ENCODE measurements around the gene DPYSL4. TPM values are rescaled to one million over a fixed set of nuclear protein-coding genes. Genes with fewer than 3 reads are reported as not detected.

Gene DPYSL4
- total and polyA plus RNA-seq, 2 experiments from 2014 or later, result 10.6 to 23.9 TPM

GRCh38 chr10:132170561-132171361 is 16.0 kb upstream of the DPYSL4 start:
- Mint-ChIP-seq H3K27ac (no peak overlapping the region), H3K36me3 (ENCODE audit: low read depth) (peaks cover 5% of the 10 kb centered on the region), H3K4me3 (no peak overlapping the region), H3K27me3 (ENCODE audit: insufficient read depth, low read depth, poor library complexity) (peaks cover 19% of the 10 kb centered on the region), H3K4me1 (peaks cover 6% of the 10 kb centered on the region), H3K9me3 (peaks cover 31% of the 10 kb centered on the region)
- Histone ChIP-seq H2AFZ (no peak overlapping the region), H3K79me2 (replicated peaks; ENCODE audit: insufficient read depth) (no peaks in the 10 kb centered on the region), H3F3A (replicated peaks; ENCODE audit: low read depth) (no peaks in the 10 kb centered on the region), H3K27me3 (ENCODE audit: insufficient read depth) (no peaks in the 10 kb centered on the region), H4K20me1 (replicated peaks; ENCODE audit: insufficient read depth) (no peaks in the 10 kb centered on the region), H3K27ac (ENCODE audit: low read depth) (no peak overlapping the region), H3K4me1 (ENCODE audit: insufficient read depth) (no peaks in the 10 kb centered on the region), H3K4me3 (no peak overlapping the region), H3K4me2 (no peak overlapping the region), H3K36me3 (ENCODE audit: insufficient read depth) (no peaks in the 10 kb centered on the region), H3K9me2 (ENCODE audit: insufficient read depth) (no peaks in the 10 kb centered on the region)
- TF ChIP-seq, protein P1, sequence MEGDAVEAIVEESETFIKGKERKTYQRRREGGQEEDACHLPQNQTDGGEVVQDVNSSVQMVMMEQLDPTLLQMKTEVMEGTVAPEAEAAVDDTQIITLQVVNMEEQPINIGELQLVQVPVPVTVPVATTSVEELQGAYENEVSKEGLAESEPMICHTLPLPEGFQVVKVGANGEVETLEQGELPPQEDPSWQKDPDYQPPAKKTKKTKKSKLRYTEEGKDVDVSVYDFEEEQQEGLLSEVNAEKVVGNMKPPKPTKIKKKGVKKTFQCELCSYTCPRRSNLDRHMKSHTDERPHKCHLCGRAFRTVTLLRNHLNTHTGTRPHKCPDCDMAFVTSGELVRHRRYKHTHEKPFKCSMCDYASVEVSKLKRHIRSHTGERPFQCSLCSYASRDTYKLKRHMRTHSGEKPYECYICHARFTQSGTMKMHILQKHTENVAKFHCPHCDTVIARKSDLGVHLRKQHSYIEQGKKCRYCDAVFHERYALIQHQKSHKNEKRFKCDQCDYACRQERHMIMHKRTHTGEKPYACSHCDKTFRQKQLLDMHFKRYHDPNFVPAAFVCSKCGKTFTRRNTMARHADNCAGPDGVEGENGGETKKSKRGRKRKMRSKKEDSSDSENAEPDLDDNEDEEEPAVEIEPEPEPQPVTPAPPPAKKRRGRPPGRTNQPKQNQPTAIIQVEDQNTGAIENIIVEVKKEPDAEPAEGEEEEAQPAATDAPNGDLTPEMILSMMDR (conservative IDR thresholded peaks at IDR 0.05; ENCODE audit: low read depth in 2 of 2), result no peak
- ATAC-seq, result no peak
- DNase-seq (ENCODE audit: low spot score), result no peak

- Histone ChIP-seq H3K9me2 (ENCODE audit: insufficient read depth) (no peaks in the 10 kb centered on the region), H3K79me2 (replicated peaks; ENCODE audit: insufficient read depth) (no peaks in the 10 kb centered on the region), H3F3A (replicated peaks; ENCODE audit: low read depth) (no peaks in the 10 kb centered on the region), H3K4me1 (ENCODE audit: insufficient read depth) (no peaks in the 10 kb centered on the region), H3K27ac (ENCODE audit: low read depth) (no peak overlapping the region), H3K4me3 (no peak overlapping the region), H3K36me3 (ENCODE audit: insufficient read depth) (no peaks in the 10 kb centered on the region), H3K27me3 (ENCODE audit: insufficient read depth) (no peaks in the 10 kb centered on the region), H3K4me2 (no peak overlapping the region), H2AFZ (no peak overlapping the region), H4K20me1 (replicated peaks; ENCODE audit: insufficient read depth) (no peaks in the 10 kb centered on the region)
- peaks cover 31% of the 10 kb centered on the region for H3K9me3 Mint-ChIP-seq
- peaks cover 16% of the 10 kb centered on the region for H3K27me3 Mint-ChIP-seq (ENCODE audit: insufficient read depth, low read depth, poor library complexity)
- no peak for DNase-seq (ENCODE audit: low spot score)
- H3K36me3 Mint-ChIP-seq (ENCODE audit: low read depth), result peaks cover 5% of the 10 kb centered on the region
- H3K27ac Mint-ChIP-seq, result no peak overlapping the region
- peaks cover 16% of the 10 kb centered on the region for H3K4me1 Mint-ChIP-seq
- no peak for ATAC-seq
- no peak overlapping the region for H3K4me3 Mint-ChIP-seq
- no peak for TF ChIP-seq EZH2 (IDR thresholded peaks at IDR 0.05; ENCODE audit: low read depth, unreplicated experiment)
- TF ChIP-seq, protein P2, sequence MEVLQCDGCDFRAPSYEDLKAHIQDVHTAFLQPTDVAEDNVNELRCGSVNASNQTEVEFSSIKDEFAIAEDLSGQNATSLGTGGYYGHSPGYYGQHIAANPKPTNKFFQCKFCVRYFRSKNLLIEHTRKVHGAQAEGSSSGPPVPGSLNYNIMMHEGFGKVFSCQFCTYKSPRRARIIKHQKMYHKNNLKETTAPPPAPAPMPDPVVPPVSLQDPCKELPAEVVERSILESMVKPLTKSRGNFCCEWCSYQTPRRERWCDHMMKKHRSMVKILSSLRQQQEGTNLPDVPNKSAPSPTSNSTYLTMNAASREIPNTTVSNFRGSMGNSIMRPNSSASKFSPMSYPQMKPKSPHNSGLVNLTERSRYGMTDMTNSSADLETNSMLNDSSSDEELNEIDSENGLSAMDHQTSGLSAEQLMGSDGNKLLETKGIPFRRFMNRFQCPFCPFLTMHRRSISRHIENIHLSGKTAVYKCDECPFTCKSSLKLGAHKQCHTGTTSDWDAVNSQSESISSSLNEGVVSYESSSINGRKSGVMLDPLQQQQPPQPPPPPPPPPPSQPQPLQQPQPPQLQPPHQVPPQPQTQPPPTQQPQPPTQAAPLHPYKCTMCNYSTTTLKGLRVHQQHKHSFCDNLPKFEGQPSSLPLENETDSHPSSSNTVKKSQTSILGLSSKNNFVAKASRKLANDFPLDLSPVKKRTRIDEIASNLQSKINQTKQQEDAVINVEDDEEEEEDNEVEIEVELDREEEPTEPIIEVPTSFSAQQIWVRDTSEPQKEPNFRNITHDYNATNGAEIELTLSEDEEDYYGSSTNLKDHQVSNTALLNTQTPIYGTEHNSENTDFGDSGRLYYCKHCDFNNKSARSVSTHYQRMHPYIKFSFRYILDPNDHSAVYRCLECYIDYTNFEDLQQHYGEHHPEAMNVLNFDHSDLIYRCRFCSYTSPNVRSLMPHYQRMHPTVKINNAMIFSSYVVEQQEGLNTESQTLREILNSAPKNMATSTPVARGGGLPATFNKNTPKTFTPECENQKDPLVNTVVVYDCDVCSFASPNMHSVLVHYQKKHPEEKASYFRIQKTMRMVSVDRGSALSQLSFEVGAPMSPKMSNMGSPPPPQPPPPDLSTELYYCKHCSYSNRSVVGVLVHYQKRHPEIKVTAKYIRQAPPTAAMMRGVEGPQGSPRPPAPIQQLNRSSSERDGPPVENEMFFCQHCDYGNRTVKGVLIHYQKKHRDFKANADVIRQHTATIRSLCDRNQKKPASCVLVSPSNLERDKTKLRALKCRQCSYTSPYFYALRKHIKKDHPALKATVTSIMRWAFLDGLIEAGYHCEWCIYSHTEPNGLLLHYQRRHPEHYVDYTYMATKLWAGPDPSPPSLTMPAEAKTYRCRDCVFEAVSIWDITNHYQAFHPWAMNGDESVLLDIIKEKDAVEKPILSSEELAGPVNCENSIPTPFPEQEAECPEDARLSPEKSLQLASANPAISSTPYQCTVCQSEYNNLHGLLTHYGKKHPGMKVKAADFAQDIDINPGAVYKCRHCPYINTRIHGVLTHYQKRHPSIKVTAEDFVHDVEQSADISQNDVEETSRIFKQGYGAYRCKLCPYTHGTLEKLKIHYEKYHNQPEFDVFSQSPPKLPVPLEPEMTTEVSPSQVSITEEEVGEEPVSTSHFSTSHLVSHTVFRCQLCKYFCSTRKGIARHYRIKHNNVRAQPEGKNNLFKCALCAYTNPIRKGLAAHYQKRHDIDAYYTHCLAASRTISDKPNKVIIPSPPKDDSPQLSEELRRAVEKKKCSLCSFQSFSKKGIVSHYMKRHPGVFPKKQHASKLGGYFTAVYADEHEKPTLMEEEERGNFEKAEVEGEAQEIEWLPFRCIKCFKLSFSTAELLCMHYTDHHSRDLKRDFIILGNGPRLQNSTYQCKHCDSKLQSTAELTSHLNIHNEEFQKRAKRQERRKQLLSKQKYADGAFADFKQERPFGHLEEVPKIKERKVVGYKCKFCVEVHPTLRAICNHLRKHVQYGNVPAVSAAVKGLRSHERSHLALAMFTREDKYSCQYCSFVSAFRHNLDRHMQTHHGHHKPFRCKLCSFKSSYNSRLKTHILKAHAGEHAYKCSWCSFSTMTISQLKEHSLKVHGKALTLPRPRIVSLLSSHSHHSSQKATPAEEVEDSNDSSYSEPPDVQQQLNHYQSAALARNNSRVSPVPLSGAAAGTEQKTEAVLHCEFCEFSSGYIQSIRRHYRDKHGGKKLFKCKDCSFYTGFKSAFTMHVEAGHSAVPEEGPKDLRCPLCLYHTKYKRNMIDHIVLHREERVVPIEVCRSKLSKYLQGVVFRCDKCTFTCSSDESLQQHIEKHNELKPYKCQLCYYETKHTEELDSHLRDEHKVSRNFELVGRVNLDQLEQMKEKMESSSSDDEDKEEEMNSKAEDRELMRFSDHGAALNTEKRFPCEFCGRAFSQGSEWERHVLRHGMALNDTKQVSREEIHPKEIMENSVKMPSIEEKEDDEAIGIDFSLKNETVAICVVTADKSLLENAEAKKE (CRISPR knock-in tag; IDR thresholded peaks at IDR 0.05), result no peak
- no peak for TF ChIP-seq POLR2AphosphoS5 (IDR thresholded peaks at IDR 0.05; ENCODE audit: low read depth)
- TF ChIP-seq ZNF331 (CRISPR knock-in tag; IDR thresholded peaks at IDR 0.05; ENCODE audit: low read depth), result no peak
- no peak for TF ChIP-seq NANOG (IDR thresholded peaks at IDR 0.05; ENCODE audit: borderline replicate concordance)
- TF ChIP-seq EZH2phosphoT487 (IDR thresholded peaks at IDR 0.05; ENCODE audit: unreplicated experiment), result no peak
- TF ChIP-seq ETS1 (IDR thresholded peaks at IDR 0.05), result no peak
- TF ChIP-seq STAT1 (IDR thresholded peaks at IDR 0.05; ENCODE audit: unreplicated experiment), result no peak
Observed at GRCh38 chr10:132172091-132173066, 14.4 kb upstream of the DPYSL4 start.

Measured in GM23338 (cell line).